K562 (cell line): Measurements from ENCODE around the gene DCP1B. TPM values are rescaled to one million over a fixed set of nuclear protein-coding genes. Genes with fewer than 3 reads are reported as not detected.

ENCODE experiments used
- ATAC-seq: fragments of 200-7000 bp; cut with Tn5 transposase; 3 replicates; pipeline ENCODE4 v1.9.1; 2020; ENCODE audit warnings: moderate library complexity
- BruUV-seq: library from RNA; stranded (reverse); fragments of 400-500 nt; replicated peaks from 2 replicates; lab custom pipeline; 2021; lab: Mats Ljungman, UMichigan
- CTCF ChIA-PET: fragments of 300-600 bp; formaldehyde crosslinking; extraction: SDS; loops from one replicate; lab custom pipeline; 2021; ENCODE audit warnings: low intra/inter-chr PET ratio; lab: Yijun Ruan, JAX
- POLR2A ChIA-PET: fragments of 300-600, 350-650 bp; sonication (Branson Sonifier 250); formaldehyde crosslinking; extraction: SDS; loops from one replicate; lab custom pipeline; 2021; ENCODE audit warnings: antibody characterized with exemption, inconsistent platforms; lab: Yijun Ruan, JAX
- DNase-seq, 4 experiments: peaks; one replicate each; pipeline versions ENCODE4 v3.0.0 to v3.0.0-alpha.2; 2011 to 2018; ENCODE audit warnings: low spot score in 3 of 4, mixed read lengths in 3 of 4; ENCODE audit errors: extremely low read depth in 1 of 4
- FAIRE-seq: peaks from 2 replicates; lab custom pipeline; 2011; peaks lifted over from hg19 to GRCh38; lab: Jason Lieb, UNC
- H2AFZ ChIP-seq: 2 replicates; pipeline ENCODE4 v1.6.0; 2011; ENCODE audit warnings: low read depth, low read length, control low read depth, inconsistent platforms
- H3K27ac ChIP-seq: fragments of 200-600 bp; 3 replicates; pipeline ENCODE4 v1.8.0; 2011; ENCODE audit warnings: low read depth, mild to moderate bottlenecking, control low read depth, inconsistent platforms, low read length, moderate library complexity, mixed read lengths; ENCODE audit errors: extremely low read depth
- H3K27me3 ChIP-seq, 2 experiments: fragments of 300-600 bp in 1 of 2; 2 replicates in 1 of 2; 3 replicates in 1 of 2; pipeline versions ENCODE4 v1.6.0 to v1.8.0; 2011; ENCODE audit warnings: inconsistent platforms in 2 of 2, low read length in 2 of 2, mild to moderate bottlenecking in 1 of 2, mixed read lengths in 1 of 2, moderate library complexity in 1 of 2; ENCODE audit not compliant: control insufficient read depth in 2 of 2, insufficient read depth in 2 of 2
- H3K36me3 ChIP-seq: fragments of 300-600 bp; 3 replicates; pipeline ENCODE4 v1.8.0; 2011; ENCODE audit warnings: mild to moderate bottlenecking, low read length, inconsistent platforms; ENCODE audit not compliant: control insufficient read depth, insufficient read depth
- H3K4me1 ChIP-seq, 2 experiments: fragments of 200-600 bp in 1 of 2; replicated peaks in 1 of 2; 2 replicates in 1 of 2; 3 replicates in 1 of 2; pipeline versions ENCODE4 v1.5.1 to v1.8.0; 2011; ENCODE audit warnings: inconsistent platforms in 2 of 2, low read length in 2 of 2, mild to moderate bottlenecking in 1 of 2, mixed read lengths in 1 of 2, moderate library complexity in 1 of 2; ENCODE audit not compliant: control insufficient read depth in 2 of 2, insufficient read depth in 2 of 2
- H3K4me2 ChIP-seq: 2 replicates; pipeline ENCODE4 v1.6.1; 2011; ENCODE audit warnings: low read length, control low read depth, inconsistent platforms, mixed read lengths; ENCODE audit not compliant: insufficient read depth
- H3K4me3 ChIP-seq: fragments of 200-600 bp; sonication (generic), shearing (Covaris generic); 2 replicates; pipeline ENCODE4 v1.5.1; 2016; ENCODE audit warnings: control low read depth, inconsistent platforms
- H3K79me2 ChIP-seq: fragments of 200-600 bp; 3 replicates; pipeline ENCODE4 v1.8.0; 2011; ENCODE audit warnings: low read length, inconsistent platforms; ENCODE audit not compliant: control insufficient read depth, insufficient read depth
- H3K9ac ChIP-seq, 2 experiments: 2 replicates each; pipeline versions ENCODE4 v1.6.0 to v1.6.1; 2011; ENCODE audit warnings: low read depth in 2 of 2, low read length in 2 of 2, control low read depth in 1 of 2, inconsistent platforms in 1 of 2, mild to moderate bottlenecking in 1 of 2, mixed read lengths in 1 of 2; ENCODE audit not compliant: insufficient read depth in 1 of 2
- H3K9me1 ChIP-seq: one replicate; pipeline ENCODE4 v1.6.0; 2011; ENCODE audit warnings: inconsistent platforms, mild to moderate bottlenecking, low read length, moderate library complexity; ENCODE audit not compliant: control insufficient read depth, insufficient read depth
- H3K9me3 ChIP-seq: replicated peaks from 2 replicates; pipeline ENCODE4 v1.5.1; 2011; ENCODE audit warnings: low read depth, low read length, inconsistent platforms; ENCODE audit not compliant: control insufficient read depth, insufficient read depth
- H4K20me1 ChIP-seq: replicated peaks from 2 replicates; pipeline ENCODE4 v1.6.1; 2011; ENCODE audit warnings: low read length, inconsistent platforms, mixed read lengths; ENCODE audit not compliant: control insufficient read depth, insufficient read depth
- EP400 ChIP-seq: fragments of 450-650 bp; IDR thresholded peaks from 2 replicates; pipeline ENCODE4 v1.6.1; 2017; ENCODE audit warnings: antibody characterized with exemption, mild to moderate bottlenecking, moderate library complexity
- FOSL1 ChIP-seq: fragments of 200-800 bp; sonication (Bioruptor generic); conservative IDR thresholded peaks from 2 replicates; pipeline ENCODE4 v1.6.1; 2016; ENCODE audit warnings: missing genetic modification characterization, missing compliant biosample characterization
- MAFG ChIP-seq: fragments of 450-650 bp; conservative IDR thresholded peaks from 2 replicates; pipeline ENCODE4 v1.6.1; 2016; ENCODE audit warnings: missing genetic modification characterization, missing compliant biosample characterization
- MEF2A ChIP-seq: IDR thresholded peaks from 2 replicates; pipeline ENCODE4 v1.6.1; 2011; ENCODE audit warnings: low read depth, mild to moderate bottlenecking, low read length, moderate library complexity; ENCODE audit not compliant: control insufficient read depth
- NCOR1 ChIP-seq: fragments of 450-650 bp; IDR thresholded peaks from 2 replicates; pipeline ENCODE4 v1.6.1; 2016; ENCODE audit warnings: mild to moderate bottlenecking, moderate library complexity
- SMAD4 ChIP-seq: fragments of 250-450 bp; sonication (Bioruptor Pico); conservative IDR thresholded peaks from 2 replicates; pipeline ENCODE4 v1.8.0; 2021; ENCODE audit warnings: inconsistent platforms, mild to moderate bottlenecking, moderate library complexity
- TBP ChIP-seq: optimal IDR thresholded peaks from 2 replicates; pipeline ENCODE3; 2011; ENCODE audit warnings: low read depth, low read length, improper control_type of control experiment
- ZNF324 ChIP-seq: fragments of 250-450 bp; sonication (Bioruptor Pico); IDR thresholded peaks from 2 replicates; pipeline ENCODE4 v1.4.0; 2020; ENCODE audit warnings: mild to moderate bottlenecking
- WGBS: fragments of 100-300 bp; shearing (Covaris generic); methylation state at CpG from one replicate; pipeline ENCODE4 v1.1.6; 2016; ENCODE audit warnings: low coverage, mixed read lengths; ENCODE audit not compliant: insufficient coverage; ENCODE audit errors: missing lambda C conversion rate; 5-methylcytosine and 5-hydroxymethylcytosine counted together
- in situ Hi-C: fragments of 300-500 bp; cut with MboI; formaldehyde crosslinking; loops from 4 replicates; pipeline ENCODE4 v1.15.0; 2018; ENCODE audit warnings: inconsistent platforms, mixed read lengths
- intact Hi-C: fragments of 100-400 bp; cut with micrococcal nuclease; formaldehyde crosslinking; loops from 2 replicates; pipeline ENCODE4 v1.14.2; 2022
- polyA plus RNA-seq, 8 experiments: library from polyadenylated mRNA; depleted of rRNA in 4 of 8; stranded (reverse) in 5 of 8; unstranded in 3 of 8; fragments of >200 nt; fragmentation: Nextera tagmentation in 2 of 8; fragmentation: Illumina TruSeq in 1 of 8; extraction: Ambion mirVana in 2 of 8; extraction: Trizol in 1 of 8; gene quantifications; 2 replicates each; pipeline versions ENCODE4 v1.2.1 to v1.2.3, GENCODE V29; 2011 to 2014; ENCODE audit warnings: inconsistent platforms in 1 of 8, missing spikeins in 1 of 8
- total RNA-seq, 7 experiments: library from RNA; depleted of rRNA in 6 of 7; stranded (reverse); fragments of >200 nt in 6 of 7; fragmentation: Illumina TruSeq in 2 of 7; extraction: Trizol in 2 of 7; gene quantifications; 2 replicates each; pipeline versions ENCODE4 v1.2.1 to v1.2.3, GENCODE V29; 2011 to 2021; ENCODE audit warnings: low replicate concordance in 1 of 7
- TF ChIP-seq, protein P1 (sequence below), 2 experiments: fragments of 450-650 bp; conservative IDR thresholded peaks; 2 replicates each; pipeline ENCODE4 v1.6.1; 2017; ENCODE audit warnings: mild to moderate bottlenecking in 2 of 2, moderate library complexity in 2 of 2
- TF ChIP-seq, protein P2 (sequence below): fragments of 250-450 bp; sonication (Bioruptor Pico); IDR thresholded peaks from 2 replicates; pipeline ENCODE4 v1.8.0; 2022; ENCODE audit warnings: moderate library complexity, mild to moderate bottlenecking, inconsistent platforms
- TF ChIP-seq, protein P3 (sequence below), 2 experiments: fragments of 450-650 bp; IDR thresholded peaks; 2 replicates each; pipeline ENCODE4 v1.6.1; 2016

The DCP1B gene
- total and polyA plus RNA-seq, 9 of the 15 experiments (the other 6 are each of a cell fraction or from before 2014, with no cell fraction given), result 0.83 to 7.3 (median 3.4) TPM

DNA sequence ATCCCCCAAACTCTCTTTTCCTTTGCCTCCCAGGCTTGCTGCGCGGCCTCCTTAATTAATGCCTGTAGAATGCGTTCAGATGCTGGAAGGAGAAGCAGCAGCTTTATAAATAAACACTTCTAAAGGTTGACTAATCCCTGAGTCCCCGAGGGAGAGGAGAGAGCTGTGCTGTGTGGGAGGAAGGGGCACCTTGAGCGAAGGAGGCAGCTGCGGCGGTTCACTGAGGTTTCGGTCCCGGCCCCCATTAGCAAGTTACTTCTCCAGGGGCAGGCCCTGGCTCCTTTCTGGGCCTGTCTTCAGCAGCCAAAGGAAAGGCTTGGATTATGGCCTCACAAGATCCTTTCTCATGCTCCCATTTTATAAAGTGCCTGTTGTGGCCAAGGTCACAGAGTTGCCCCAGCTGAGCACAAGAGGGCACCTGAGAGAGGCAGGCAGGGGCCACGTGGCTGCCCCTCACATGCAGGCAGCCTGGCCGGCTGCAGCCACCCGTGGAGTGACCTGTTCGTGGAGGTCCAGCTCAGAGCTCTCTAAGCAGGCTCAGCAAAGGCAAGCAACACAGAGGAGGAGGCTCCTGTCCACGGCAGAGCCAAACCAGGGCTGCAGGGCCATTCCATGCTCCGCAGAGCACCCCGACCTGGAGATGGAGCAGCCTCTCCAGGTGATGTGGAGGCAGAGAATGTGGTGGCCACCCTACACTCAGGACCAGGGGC lies 70.8 kb downstream of the DCP1B start (continued):
- no peak for TF ChIP-seq EP400
- TF ChIP-seq, protein P1, sequence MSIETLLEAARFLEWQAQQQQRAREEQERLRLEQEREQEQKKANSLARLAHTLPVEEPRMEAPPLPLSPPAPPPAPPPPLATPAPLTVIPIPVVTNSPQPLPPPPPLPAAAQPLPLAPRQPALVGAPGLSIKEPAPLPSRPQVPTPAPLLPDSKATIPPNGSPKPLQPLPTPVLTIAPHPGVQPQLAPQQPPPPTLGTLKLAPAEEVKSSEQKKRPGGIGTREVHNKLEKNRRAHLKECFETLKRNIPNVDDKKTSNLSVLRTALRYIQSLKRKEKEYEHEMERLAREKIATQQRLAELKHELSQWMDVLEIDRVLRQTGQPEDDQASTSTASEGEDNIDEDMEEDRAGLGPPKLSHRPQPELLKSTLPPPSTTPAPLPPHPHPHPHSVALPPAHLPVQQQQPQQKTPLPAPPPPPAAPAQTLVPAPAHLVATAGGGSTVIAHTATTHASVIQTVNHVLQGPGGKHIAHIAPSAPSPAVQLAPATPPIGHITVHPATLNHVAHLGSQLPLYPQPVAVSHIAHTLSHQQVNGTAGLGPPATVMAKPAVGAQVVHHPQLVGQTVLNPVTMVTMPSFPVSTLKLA (conservative IDR thresholded peaks at IDR 0.05), result no peak
- TF ChIP-seq, protein P2, sequence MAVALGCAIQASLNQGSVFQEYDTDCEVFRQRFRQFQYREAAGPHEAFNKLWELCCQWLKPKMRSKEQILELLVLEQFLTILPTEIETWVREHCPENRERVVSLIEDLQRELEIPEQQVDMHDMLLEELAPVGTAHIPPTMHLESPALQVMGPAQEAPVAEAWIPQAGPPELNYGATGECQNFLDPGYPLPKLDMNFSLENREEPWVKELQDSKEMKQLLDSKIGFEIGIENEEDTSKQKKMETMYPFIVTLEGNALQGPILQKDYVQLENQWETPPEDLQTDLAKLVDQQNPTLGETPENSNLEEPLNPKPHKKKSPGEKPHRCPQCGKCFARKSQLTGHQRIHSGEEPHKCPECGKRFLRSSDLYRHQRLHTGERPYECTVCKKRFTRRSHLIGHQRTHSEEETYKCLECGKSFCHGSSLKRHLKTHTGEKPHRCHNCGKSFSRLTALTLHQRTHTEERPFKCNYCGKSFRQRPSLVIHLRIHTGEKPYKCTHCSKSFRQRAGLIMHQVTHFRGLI (CRISPR knock-in tag), result no peak
- no peak for TF ChIP-seq ZNF324 (CRISPR knock-in tag)

DNA sequence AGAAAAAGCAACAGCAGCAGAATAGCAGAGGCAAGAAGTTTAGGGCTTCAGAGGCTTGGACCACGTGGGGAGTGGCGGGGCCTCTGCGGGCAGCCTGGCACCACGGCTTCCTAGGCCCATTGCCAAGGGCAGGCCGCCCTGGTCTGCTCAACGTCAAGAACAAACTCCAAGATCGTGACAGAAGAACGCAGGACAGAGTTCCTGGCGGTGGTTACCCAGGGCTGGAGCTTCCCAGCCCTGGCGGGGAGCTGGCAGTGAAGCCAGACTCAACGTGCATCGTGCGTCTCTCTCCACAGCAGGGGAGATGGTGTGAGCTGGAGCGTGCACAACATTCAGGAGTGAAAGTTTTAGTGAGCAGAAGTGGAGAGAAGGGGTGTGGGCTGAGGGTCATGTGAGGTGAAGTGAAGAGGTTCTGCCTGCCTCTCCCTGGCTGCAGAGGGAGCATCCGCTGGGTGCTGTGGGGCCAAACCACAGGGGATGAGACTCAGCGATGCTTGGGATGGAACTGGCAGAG lies 71.9 kb downstream of the DCP1B start:
- Histone ChIP-seq H3K9ac (no peak overlapping the region; a peak in 1 of 4 replicates), H3K4me1 (peaks cover 0 to 18% of the 10 kb centered on the region in 2 experiments; a peak in 1 of 5 replicates), H3K4me2 (no peak overlapping the region), H3K9me3 (no peaks in the 10 kb centered on the region), H2AFZ (no peak overlapping the region), H3K27ac (no peak overlapping the region), H3K9me1 (no peaks in the 10 kb centered on the region), H3K4me3 (no peak overlapping the region), H3K79me2 (no peaks in the 10 kb centered on the region), H3K36me3 (no peaks in the 10 kb centered on the region), H4K20me1 (no peaks in the 10 kb centered on the region), H3K27me3 (peaks cover 0 to 38% of the 10 kb centered on the region in 2 experiments; a peak in 2 of 5 replicates)
- no peak for FAIRE-seq
- no TSS peak for BruUV-seq
- intact Hi-C loops, result no loop called here
- ChIA-PET POLR2A (no interaction called here), CTCF (no interaction called here)
- TF ChIP-seq MEF2A, result no peak
- TF ChIP-seq, protein P3, sequence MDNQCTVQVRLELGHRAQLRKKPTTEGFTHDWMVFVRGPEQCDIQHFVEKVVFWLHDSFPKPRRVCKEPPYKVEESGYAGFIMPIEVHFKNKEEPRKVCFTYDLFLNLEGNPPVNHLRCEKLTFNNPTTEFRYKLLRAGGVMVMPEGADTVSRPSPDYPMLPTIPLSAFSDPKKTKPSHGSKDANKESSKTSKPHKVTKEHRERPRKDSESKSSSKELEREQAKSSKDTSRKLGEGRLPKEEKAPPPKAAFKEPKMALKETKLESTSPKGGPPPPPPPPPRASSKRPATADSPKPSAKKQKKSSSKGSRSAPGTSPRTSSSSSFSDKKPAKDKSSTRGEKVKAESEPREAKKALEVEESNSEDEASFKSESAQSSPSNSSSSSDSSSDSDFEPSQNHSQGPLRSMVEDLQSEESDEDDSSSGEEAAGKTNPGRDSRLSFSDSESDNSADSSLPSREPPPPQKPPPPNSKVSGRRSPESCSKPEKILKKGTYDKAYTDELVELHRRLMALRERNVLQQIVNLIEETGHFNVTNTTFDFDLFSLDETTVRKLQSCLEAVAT (IDR thresholded peaks at IDR 0.05), result no peak
- TF ChIP-seq SMAD4, result no peak
- TF ChIP-seq NCOR1, result no peak
- TF ChIP-seq MAFG (tag), result no peak
- TF ChIP-seq TBP, result no peak
- no peak for TF ChIP-seq FOSL1 (tag)
- no peak for ATAC-seq
- in situ Hi-C loops, result no loop called here
- 21% methylated on average over 15 of the region's 16 CpGs for WGBS
- DNase-seq, result no peak
